Neural crest cell (in vitro differentiated cells): ENCODE results near the gene NEMP1. TPM values are rescaled to one million over a fixed set of nuclear protein-coding genes. Genes with fewer than 3 reads are reported as not detected.
A peak's percentile ranks its signal among the peaks of the same experiment; 100 is the strongest.
"Not testable (repeated sequence)": the region's sequence is repeated elsewhere in the genome, so short reads cannot be mapped to it uniquely, and the experiment has no call there.

Experiments used
- DNase-seq: peaks from one replicate; pipeline ENCODE4 v3.0.0; 2021; ENCODE audit warnings: low read depth, mixed read lengths, low spot score
- H3K27ac Mint-ChIP-seq: one replicate; pipeline ENCODE4 v1.8.0; 2021; ENCODE audit warnings: mild to moderate bottlenecking, mixed read lengths; ENCODE audit not compliant: unreplicated experiment
- H3K27me3 Mint-ChIP-seq: 2 replicates; pipeline ENCODE4 v1.8.0; 2021; ENCODE audit warnings: low read depth, mild to moderate bottlenecking, mixed read lengths
- H3K36me3 Mint-ChIP-seq: 2 replicates; pipeline ENCODE4 v1.8.0; 2021; ENCODE audit warnings: low read depth, mild to moderate bottlenecking, mixed read lengths
- H3K4me1 Mint-ChIP-seq: 2 replicates; pipeline ENCODE4 v1.8.0; 2021; ENCODE audit warnings: mixed read lengths
- H3K4me3 Mint-ChIP-seq: one replicate; pipeline ENCODE4 v1.8.0; 2021; ENCODE audit warnings: mild to moderate bottlenecking, mixed read lengths
- H3K9me3 Mint-ChIP-seq: 2 replicates; pipeline ENCODE4 v1.8.0; 2021; ENCODE audit warnings: mixed read lengths
- total RNA-seq: library from RNA; stranded (reverse); gene quantifications from 2 replicates; pipeline ENCODE4 v1.2.1, GENCODE V29; 2021
- TF ChIP-seq, protein P1 (sequence below): fragments of 200-600 bp; sonication (generic); conservative IDR thresholded peaks from 2 replicates; pipeline ENCODE4 v1.5.0; 2021; ENCODE audit warnings: antibody characterized with exemption, mild to moderate bottlenecking

The NEMP1 gene
- total RNA-seq, 1 donor from 2014 or later = 49.6 TPM

DNA sequence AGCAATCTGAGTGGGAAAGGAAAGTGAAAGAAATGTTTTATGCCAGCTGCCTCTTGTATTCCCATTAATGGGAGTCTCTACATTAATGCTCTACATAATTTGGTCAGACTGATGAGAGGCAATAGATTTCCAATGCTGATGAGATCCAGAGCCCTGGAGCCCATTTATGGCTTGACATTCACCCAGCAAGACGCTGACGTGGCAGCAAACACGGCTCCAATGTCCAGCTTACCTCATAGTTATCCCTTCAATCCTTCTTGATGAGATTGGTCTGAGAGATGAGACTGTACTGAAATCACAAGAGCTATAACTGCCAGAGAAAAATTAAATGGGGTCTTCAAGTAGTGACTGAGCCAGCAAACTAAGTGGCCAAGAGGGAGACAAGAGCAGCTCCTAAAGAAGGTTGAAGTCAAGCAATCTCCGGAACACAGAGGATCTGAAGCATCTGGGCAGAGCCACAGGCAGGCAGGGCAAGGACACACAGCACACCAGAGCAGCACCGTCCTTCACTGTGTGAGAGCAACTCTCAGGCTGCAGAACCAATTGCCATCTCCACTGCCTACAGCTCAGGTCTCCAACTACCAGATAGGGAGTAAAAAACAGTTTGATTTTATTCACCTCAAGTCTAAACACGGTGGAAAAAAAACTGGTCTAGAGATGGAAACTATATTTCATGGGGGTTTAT, 21.4 kb downstream of the NEMP1 start:
- Mint-ChIP-seq H3K27me3 (no peaks in the 10 kb centered on the region), H3K4me3 (no peak overlapping the region), H3K9me3 (peaks cover 4% of the 10 kb centered on the region), H3K4me1 (peaks cover 8% of the 10 kb centered on the region), H3K36me3 (peaks cover 20% of the 10 kb centered on the region), H3K27ac (peak overlapping the region; percentile 22)
- DNase-seq = no peak
- TF ChIP-seq, protein P1, sequence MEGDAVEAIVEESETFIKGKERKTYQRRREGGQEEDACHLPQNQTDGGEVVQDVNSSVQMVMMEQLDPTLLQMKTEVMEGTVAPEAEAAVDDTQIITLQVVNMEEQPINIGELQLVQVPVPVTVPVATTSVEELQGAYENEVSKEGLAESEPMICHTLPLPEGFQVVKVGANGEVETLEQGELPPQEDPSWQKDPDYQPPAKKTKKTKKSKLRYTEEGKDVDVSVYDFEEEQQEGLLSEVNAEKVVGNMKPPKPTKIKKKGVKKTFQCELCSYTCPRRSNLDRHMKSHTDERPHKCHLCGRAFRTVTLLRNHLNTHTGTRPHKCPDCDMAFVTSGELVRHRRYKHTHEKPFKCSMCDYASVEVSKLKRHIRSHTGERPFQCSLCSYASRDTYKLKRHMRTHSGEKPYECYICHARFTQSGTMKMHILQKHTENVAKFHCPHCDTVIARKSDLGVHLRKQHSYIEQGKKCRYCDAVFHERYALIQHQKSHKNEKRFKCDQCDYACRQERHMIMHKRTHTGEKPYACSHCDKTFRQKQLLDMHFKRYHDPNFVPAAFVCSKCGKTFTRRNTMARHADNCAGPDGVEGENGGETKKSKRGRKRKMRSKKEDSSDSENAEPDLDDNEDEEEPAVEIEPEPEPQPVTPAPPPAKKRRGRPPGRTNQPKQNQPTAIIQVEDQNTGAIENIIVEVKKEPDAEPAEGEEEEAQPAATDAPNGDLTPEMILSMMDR = no peak

DNA sequence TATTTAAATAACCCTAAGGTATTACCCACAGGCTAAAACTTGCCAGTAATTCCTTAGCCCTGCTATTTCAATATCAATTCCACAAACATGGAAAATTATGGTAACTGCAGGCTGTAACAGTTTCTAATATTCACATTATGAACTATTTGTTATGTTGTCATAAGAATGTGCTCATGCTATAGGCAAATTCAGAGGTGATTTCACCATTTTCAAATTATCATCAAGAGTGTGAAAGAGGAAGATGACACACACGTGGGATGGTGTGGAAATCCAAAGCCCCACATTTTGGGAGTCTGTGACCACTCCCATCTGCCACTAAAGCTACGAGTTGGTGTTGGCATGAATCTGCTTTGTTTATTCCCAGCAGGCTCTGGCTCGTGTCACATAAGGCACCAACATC, 22.8 kb downstream of the NEMP1 start:
- H3K27me3 Mint-ChIP-seq = peaks cover 6% of the 10 kb centered on the region
- H3K27ac Mint-ChIP-seq = no peak overlapping the region
- H3K36me3 Mint-ChIP-seq = peaks cover 19% of the 10 kb centered on the region
- peaks cover 4% of the 10 kb centered on the region for H3K9me3 Mint-ChIP-seq
- H3K4me1 Mint-ChIP-seq = peaks cover 8% of the 10 kb centered on the region
- DNase-seq = no peak
- H3K4me3 Mint-ChIP-seq = no peak overlapping the region
- TF ChIP-seq, protein P1 = no peak

DNA sequence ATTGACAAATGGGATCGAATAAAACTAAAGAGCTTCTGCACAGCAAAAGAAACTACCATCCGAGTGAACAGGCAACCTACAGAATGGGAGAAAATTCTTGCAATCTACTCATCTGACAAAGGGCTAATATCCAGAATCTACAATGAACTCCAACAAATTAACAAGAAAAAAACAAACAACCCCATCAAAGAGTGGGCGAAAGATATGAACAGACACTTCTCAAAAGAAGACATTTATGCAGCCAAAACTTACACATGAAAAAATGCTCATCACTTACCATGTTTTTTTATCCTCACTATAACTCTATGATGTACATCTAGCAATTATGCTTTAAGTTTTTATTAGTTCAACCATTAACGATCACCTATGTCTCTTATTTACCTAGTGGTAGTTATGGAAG, 24.7 kb downstream of the NEMP1 start:
- not testable (repeated sequence) for DNase-seq, H3K9me3 Mint-ChIP-seq, H3K4me3 Mint-ChIP-seq, H3K4me1 Mint-ChIP-seq, H3K27ac Mint-ChIP-seq
- Mint-ChIP-seq H3K27me3 (peaks cover 18% of the 10 kb centered on the region), H3K36me3 (peaks cover 18% of the 10 kb centered on the region)

DNA sequence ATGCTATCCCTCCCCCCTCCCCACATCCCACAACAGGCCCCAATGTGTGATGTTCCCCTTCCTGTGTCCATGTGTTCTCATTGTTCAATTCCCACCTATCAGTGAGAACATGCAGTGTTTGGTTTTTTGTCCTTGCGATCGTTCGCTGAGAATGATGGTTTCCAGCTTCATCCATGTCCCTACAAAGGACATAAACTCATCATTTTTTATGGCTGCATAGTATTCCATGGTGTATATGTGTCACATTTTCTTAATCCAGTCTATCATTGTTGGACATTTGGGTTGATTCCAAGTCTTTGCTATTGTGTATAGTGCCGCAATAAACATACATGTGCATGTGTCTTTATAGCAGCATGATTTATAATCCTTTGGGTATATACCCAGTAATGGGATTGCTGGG, 25.4 kb downstream of the NEMP1 start:
- H3K4me1 Mint-ChIP-seq, DNase-seq, H3K4me3 Mint-ChIP-seq, H3K9me3 Mint-ChIP-seq, H3K27ac Mint-ChIP-seq: not testable (repeated sequence)
- H3K36me3 Mint-ChIP-seq = peaks cover 13% of the 10 kb centered on the region
- H3K27me3 Mint-ChIP-seq = peaks cover 22% of the 10 kb centered on the region

DNA sequence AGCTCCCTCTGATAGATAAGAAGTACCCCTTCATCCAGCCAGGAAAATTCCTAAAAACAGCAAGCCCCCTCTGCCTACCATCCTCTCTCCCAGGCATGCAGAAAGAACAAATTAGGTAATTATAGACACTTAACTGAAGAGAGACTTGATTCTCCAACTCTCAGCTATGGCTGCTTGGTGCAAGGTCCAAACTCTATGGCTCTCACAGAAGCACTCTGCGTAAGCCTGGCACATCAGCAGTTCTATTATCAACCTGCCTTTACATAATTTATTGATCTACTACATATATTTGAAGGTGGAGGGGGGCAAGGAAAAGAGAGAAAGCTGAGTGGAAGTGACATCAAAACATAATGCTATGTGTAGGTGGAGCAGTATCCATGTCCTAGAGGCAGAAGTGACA, 27.6 kb downstream of the NEMP1 start:
- no peaks in the 10 kb centered on the region for H3K4me1 Mint-ChIP-seq
- DNase-seq = no peak
- peaks cover 8% of the 10 kb centered on the region for H3K36me3 Mint-ChIP-seq
- no peak overlapping the region for H3K4me3 Mint-ChIP-seq
- H3K9me3 Mint-ChIP-seq = peaks cover 4% of the 10 kb centered on the region
- peaks cover 35% of the 10 kb centered on the region for H3K27me3 Mint-ChIP-seq
- no peak overlapping the region for H3K27ac Mint-ChIP-seq
- TF ChIP-seq, protein P1 = no peak

DNA sequence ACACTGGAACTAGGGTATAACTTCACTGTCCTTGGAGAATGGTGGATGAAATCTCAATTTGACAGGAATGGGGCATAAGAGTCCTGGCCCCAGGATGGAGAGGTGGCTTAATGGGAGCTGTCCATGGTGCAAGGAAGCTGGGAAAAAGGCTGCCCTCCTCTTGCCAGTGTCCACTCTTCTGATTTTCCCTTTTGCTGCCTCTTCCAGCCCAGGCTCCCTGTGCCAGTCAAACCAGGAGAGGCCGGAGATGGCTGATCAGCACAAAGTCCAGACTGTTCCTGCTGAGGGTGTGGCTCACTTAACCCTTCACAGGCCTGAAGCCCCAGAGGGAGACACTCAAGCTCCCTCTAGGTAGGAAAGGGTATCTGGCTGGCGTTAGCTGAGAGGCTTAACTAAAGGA, 28.7 kb downstream of the NEMP1 start, which contains the start of gene MYO1A:
Gene MYO1A, minus strand, starts transcription at position 240 of the 400 bp plus-strand sequence. CDS start 1,806 bp downstream, outside the sequence.
- Mint-ChIP-seq H3K27me3 (peaks cover 42% of the 10 kb centered on the region), H3K4me3 (no peak within 1 kb of the TSS), H3K4me1 (no peaks in the 10 kb centered on the region), H3K27ac (no peak within 1 kb of the TSS), H3K36me3 (peaks cover 8% of the 10 kb centered on the region), H3K9me3 (peaks cover 4% of the 10 kb centered on the region)
- no peak for DNase-seq
- TF ChIP-seq, protein P1 = no peak
